ENCODE measurements around the gene ZNF264. TPM values are rescaled to one million over a fixed set of nuclear protein-coding genes. Genes with fewer than 3 reads are reported as not detected.
"Not testable (repeated sequence)": the region's sequence is repeated elsewhere in the genome, so short reads cannot be mapped to it uniquely, and the experiment has no call there.

The ZNF264 gene
- 24.9 and 38.9 TPM in 2 replicates for total RNA-seq

DNA sequence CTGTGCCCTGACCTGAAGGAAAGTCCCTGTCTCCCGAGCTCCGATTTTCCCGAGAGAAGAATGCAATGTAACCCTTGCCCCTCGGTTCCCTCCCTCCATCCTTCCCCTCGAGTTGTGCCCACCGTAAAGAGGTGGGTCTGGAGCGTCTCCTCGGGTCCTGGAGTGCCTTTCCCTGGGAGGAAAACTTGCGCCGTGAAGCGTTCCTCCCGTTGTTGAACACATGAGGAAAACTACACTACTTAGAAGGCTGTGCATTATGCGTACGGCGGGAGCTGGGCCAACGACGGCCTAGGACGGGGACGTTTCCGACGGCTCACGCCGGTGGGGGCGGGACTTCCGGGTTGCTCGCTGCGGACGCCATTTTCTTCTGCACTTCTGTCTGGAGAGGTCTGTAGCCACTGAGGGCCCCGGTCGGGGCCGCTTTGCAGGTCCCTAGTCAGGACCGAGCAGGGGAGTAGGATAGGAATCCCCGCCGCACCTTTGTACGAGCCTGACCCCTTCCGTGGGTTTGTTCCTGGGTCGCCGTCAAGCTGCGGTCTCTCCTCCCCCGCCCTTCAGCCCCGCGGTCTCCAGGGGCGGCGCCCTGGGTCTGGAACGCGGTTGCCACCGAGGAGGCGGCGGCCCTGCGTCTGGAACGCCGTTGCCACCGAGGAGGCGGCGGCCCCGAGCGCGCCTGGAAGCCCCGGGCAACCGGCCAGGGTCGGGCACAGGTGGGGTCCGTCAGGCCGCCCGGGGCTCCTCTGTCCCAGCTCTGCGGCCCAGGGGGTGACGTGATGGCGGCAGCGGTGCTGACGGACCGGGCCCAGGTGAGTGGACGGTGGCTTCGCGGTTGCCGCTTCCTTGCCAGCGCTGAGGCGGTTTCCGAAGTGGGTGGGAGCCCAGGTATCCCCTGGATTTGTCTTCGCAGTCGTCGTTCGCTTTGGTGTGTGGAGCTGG is at the start of gene ZNF264:
Gene ZNF264, plus strand, starts transcription at position 360 of the 936 bp plus-strand sequence. Its CDS starts 414 bp downstream, at position 774.
- peak; percentile 70 for DNase-seq (ENCODE audit: low read depth, low spot score)

DNA sequence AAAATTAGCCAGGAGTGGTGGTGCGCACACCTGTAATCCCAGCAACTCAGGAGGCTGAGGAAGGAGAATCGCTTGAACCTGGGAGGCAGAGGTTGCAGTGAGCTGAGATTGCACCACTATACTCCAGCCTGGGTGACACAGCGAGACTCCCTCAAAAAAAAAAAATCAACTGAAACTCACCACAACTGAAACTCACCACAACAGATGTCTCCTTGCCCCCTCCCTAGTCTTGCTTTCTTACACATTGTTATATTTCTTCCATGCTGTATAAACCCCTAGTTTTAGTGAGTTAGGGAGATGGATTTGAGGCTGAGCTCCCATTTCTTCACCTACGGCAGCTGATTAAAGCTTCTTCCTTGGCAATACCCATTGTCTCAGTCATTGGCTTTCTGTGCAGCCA is 49.6 kb upstream of the ZNF264 start:
- DNase-seq (ENCODE audit: low read depth, low spot score), result no peak

DNA sequence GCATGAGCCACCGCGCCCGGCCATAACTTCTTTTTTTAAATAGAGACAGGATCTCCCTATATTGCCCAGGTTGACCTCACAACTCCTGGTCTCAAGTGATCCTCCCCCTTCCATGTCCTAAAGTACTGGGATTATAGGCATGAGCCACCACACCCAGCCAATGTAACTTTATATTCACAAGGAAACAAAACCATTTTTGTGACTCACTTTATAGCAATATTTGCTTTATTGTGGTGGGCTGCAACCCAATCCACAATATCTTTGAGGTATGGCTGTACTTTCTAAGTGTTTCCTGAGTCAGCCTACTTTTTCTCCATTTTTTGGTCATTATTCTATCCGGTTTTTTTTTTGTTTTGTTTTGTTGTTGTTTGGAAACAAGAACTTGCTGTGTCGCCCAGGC is 38.4 kb upstream of the ZNF264 start:
- no peak for DNase-seq (ENCODE audit: low read depth, low spot score)

DNA sequence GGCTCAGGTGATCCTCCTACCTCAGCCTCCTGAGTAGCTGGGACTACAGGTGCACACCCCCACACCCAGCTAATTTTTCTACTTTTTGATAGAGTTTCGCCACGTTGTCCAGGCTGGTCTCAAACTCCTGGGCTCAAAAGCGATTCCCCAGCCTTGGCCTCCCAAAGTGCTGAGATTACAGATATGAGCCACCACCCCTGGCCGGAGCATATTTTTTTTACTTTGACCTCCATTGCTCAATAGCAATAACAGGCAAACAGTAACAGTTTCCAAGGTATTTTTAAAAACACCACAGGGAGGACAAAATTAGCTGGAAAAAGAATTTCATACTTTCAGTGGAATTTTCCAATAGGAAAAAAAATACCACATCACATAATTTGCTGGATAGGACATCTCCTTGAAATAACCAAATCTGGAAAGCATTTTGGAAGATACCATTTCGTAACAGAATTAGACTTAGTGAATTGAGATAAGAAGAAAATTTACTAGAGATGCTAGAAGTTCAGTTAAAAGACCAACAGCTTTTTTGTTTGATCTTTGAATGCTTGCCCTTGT is 29.2 kb upstream of the ZNF264 start:
- no peak for DNase-seq (ENCODE audit: low read depth, low spot score)

DNA sequence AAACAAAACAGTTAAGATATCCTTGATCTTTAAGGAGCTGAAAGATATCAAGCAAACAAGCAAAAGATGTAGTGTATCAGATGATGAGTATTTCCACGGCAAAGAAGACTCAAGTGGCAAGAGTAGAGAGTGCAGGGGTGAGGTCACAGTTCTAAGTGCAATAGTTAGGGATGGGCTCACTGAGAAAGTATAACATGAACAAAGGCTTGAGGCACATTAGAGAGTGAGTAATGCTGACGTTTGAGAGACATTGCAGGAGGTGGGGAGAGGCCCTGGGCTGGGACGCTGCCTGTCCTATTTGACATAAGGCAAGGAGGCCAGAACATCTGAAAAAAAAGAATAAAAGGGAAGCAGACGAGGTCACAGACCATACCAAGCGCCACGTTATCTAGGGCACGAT is 25.5 kb upstream of the ZNF264 start:
- no peak for DNase-seq (ENCODE audit: low read depth, low spot score)

DNA sequence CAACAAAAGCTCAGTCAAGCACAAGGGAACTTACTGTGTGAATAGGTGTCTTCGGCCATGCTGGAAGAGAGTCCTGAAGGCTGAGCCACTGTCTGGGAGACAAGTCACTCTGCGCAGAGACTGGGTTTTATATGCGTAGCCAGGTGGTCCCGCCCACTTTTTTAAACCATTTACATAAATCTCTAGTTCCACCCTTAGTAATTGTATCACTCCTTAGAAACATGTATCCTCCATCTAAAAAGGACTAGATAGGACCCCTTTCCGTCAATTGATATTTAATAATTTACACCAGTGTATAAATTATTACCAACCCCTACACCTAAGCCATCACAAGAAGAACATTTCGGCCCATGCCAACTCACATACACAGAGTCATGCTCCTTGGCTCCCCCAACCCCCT is 23.9 kb upstream of the ZNF264 start, which contains the start of gene DUXA:
Gene DUXA, minus strand, starts transcription at position 101 of the 400 bp plus-strand sequence. Its CDS starts 42 bp downstream, at position 59.
- DNase-seq (ENCODE audit: low read depth, low spot score), result no peak

DNA sequence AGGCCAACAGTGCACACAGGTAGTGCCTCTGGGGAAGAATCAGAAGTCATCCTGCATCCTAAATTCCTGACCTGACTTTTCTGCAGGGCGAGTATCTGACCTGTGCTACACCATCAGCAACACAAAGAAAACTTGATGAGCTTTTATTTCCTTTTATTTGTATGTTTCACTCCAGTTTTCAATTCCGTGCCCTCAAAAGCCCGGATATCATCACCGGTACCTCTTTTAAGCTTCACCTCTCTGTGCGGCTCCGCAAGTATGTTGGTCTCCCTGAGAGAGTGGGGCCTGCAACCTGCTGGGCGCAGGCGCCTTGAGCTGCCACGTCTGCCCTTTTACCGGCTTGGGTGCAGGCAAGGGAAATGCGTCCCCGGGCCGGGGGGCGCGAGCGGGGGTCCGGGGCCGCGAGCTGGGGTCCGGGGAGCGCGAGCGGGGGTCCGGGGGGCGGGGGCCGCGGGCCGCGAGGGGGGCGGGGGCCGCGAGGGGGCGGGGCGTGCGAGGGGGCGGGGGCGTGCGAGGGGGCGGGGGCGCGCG is 19.7 kb upstream of the ZNF264 start:
- DNase-seq (ENCODE audit: low read depth, low spot score), result no peak

DNA sequence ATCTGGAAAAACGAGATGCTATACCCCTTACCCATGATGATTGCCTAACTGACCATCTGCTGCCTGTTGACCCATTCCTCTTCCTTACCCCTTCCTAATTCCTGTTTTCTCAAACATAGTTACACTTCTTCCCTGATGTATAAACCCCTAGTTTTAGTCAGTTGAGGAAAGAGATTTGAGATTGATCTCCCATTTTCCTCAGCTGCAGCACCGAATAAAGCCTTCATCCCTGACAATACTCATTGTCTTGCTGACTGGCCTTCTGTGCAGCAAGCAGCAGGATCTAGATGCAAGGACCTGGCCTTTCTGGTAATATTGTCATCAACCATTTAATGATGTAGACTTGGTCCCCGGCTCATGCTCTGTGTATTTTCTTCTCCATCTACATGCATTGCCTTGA is 999 bp upstream of the ZNF264 start:
- DNase-seq (ENCODE audit: low read depth, low spot score), result no peak

DNA sequence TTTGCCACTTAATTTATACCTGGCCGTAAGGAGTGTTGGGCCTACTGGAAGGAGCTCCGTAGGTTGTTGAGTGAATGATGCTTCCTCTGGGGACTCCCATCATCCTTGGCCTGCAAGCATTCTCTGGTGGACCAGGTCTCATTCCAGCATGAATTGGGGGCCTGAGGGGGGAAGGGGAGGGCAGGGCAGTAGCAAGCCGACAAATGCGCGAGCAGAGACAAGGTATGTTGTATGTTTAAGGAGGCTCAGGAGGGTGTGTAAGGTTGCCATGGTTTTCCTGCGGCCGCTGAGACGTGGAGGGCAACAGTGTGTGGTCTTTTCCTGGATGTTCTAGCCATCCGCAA is 749 bp downstream of the ZNF264 start:
- no peak for DNase-seq (ENCODE audit: low read depth, low spot score)

DNA sequence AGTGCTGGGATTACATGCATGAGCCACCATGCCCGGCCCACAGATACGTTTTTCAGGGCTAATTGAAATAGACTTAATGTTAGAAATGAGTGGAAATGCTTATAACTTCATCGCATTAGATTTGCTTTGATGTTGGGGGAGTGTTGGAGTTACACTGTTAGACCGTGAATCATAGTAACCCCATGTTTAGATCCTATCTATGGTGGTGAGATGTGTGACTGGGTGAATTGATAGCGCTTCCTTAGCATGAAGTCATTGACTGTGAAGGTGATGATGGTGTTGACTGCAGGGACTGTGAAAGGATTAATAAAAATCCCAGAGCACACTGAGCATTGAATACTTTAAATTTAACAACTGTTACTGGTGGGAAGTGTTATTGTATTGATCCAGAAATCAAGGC is 1.7 kb downstream of the ZNF264 start:
- DNase-seq (ENCODE audit: low read depth, low spot score), result no peak

DNA sequence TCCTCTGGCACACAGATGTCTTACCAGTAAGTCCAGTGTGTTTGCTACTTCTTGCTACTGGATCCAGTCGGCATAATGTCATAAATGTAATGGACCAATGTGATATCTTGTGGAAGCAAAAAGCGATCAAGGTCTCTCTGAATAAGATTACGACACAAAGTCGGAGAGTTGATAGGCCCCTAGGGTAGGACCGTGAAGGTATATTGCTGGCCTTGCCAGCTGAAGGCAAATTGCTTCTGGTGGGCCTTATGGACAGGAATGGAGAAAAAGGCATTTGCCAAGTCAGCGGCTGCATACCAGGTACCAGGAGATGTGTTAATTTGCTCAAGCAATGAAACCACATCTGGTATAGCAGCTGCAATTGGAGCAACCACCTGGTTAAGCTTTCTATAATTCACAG is 6.6 kb downstream of the ZNF264 start:
- DNase-seq (ENCODE audit: low read depth, low spot score), result not testable (repeated sequence)

DNA sequence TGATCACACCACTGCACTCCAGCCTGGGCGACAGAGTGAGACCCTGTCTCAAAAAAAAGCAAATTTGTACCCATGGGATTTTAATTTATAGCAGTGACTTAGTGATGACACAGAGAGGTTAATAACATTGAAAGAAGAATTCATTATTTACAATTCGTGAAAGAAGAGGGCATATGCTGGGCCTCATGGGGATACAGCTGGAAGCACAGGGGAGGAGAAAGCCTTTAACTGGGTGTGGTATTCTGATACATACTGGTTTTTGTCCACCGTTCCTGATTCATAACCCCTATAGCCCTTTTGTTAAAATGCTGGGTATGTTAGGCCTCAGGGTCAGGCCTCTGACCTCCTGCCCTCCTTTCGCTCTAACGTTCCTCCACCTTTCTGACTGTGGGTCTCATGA is 10.9 kb downstream of the ZNF264 start:
- DNase-seq (ENCODE audit: low read depth, low spot score), result no peak

DNA sequence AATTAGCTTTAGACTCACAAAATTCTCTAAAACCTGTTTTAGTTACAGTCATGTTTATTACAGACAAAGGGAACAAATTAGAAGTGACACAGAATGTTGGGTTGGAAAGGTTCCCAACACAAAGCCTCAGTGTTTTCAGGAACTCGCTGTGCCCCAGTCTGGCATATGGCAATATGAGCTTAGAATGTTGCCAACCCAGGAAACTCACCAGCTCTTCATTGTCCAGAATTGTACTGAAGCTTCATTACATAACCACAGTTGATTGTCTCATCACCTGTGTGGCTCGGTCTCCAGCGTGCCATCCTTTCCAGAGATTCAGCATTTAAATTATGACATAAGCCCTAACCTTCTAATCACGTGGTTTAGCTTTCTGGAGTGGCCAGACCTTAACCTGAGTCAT is 19.1 kb downstream of the ZNF264 start:
- no peak for DNase-seq (ENCODE audit: low read depth, low spot score)

DNA sequence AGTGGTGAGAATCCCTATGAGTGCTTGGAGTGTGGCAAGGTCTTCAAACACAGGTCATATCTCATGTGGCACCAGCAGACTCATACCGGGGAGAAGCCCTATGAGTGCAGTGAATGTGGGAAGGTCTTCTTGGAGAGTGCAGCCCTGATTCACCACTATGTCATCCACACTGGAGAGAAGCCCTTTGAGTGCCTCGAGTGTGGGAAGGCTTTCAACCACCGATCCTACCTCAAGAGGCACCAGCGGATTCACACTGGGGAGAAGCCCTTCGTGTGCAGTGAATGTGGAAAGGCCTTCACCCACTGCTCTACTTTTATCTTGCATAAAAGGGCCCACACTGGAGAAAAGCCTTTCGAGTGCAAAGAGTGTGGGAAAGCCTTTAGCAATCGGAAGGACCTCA is 20.8 kb downstream of the ZNF264 start:
- no peak for DNase-seq (ENCODE audit: low read depth, low spot score)

DNA sequence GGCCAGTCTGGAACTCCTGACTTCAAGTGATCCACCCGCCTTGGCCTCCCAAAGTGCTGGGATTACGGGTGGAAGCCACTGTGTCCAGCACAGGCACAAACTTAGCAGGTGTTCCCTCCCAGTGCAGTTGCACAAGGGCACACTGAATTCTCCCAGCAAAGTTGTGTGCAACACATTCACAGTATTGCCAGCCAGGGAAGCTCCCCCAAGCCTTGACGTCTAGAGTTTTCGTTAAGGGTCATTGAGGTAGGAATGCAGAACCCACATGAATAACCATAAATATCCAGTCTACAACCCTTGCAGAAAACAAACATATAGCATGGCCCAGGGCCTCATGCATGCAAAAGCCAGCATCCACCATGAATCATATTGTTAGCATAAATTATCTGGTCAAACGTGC is 36.2 kb downstream of the ZNF264 start:
- no peak for DNase-seq (ENCODE audit: low read depth, low spot score)

DNA sequence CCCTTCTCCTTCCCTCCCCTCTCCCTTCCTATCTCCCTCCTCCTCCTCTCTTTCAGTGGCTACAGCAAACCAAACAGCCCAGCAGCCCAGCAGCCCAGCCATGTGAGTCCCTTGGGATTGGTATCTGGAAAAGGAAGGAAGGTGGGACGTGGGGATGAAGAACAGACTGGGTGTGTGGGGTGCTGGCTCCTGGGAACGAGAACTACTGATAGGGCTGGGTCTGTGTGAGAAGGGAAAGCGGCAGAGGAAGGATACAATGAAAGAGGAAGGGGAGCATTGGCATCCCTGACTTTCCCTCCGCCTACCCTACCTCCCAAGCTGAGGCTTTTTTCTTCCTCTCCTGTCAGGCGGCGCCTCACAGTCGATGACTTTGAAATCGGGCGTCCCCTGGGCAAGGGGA is 40.4 kb downstream of the ZNF264 start:
- DNase-seq (ENCODE audit: low read depth, low spot score), result no peak

DNA sequence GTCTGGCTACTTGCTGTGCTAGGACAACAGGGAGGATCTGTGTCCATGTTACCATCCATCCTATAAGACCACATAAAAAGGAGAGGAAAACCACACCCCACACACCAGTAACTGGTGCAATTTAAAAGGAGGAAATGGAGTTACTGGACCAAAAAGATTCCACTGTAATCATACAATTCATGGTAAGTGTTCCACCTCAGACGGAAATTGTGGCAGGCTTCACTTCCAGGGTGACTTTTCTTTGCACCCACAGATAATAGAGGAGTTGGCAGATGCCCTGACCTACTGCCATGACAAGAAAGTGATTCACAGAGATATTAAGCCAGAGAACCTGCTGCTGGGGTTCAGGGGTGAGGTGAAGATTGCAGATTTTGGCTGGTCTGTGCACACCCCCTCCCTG is 41.9 kb downstream of the ZNF264 start:
- DNase-seq (ENCODE audit: low read depth, low spot score), result no peak

DNA sequence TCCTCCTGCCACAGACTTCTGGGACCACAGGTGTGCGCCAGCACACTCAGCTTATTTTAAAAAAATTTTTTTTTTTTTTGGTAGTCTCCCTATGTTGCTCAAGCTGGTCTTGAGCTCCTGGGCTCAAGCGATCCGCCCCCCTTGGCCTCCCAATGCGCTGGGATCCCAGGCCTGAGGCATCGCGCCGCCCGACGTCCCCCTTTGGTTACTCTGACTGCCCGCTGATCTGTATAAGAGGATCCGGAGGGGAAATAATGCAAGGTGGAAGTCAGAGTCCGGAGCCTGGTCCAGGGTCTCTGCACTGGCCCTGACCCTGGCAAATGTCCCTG is 48.6 kb downstream of the ZNF264 start:
- DNase-seq (ENCODE audit: low read depth, low spot score), result no peak

DNA sequence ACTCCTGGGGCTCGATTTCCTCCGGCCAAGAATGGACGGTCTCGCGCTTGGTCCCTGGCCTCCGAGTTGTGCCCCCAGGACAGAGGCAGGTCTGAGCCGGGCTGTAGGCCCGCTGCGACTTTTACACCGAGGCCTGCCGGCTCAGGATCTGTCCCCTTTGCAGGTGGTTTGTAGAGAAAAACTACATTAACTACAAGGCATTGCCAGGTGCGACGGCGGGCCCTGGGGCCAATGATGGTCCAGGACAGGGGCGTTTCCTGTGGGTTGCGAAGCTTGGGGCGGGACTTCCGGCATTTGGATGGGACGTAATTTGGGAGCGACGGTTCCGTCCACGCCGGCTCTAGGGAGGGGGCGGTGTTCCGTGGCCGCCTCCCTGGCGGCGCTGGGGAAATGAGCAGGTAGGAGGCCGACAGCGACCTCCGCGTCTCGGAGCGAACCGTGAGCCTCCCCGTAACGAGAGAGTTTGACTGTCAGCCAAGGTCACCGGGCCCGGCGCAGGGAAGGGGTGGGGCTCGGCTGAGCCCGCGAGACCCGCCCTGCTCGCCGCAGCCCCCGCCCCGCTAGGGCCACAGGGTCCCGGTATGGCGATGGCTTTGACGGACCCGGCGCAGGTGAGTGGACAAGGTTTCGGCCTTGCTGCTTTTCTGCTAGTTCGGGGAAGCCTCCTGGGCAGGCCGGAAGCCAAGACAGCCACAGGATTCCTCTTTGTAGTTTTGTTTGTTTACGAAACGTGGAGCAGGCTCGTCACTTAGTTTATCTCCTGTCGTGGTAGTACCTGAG is 49.2 kb downstream of the ZNF264 start, which contains the start of gene ZNF805:
Gene ZNF805, plus strand, starts transcription at position 322 of the 780 bp plus-strand sequence. Its CDS starts 260 bp downstream, at position 582.
- DNase-seq (ENCODE audit: low read depth, low spot score), result peak; percentile 77

DNA sequence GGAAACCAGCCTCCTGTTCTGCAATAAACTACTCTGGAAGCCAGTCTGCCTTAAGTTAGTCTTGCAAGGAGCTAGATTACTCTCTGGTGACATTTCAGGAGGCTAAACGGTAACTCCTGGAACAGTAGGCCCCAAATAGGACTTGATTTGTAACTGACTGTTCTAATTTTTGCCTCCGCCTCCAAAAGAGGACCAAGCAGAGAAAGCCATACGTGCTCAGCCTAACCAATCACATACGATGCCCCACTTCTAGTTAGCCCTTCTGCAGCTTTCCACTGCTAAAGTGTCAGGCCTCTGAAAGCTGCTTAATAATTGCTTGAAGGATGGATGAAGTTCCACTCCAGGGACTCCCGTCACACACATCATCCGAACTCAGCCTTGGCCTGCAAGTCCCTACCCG is 49.9 kb downstream of the ZNF264 start:
- no peak for DNase-seq (ENCODE audit: low read depth, low spot score)

DNA sequence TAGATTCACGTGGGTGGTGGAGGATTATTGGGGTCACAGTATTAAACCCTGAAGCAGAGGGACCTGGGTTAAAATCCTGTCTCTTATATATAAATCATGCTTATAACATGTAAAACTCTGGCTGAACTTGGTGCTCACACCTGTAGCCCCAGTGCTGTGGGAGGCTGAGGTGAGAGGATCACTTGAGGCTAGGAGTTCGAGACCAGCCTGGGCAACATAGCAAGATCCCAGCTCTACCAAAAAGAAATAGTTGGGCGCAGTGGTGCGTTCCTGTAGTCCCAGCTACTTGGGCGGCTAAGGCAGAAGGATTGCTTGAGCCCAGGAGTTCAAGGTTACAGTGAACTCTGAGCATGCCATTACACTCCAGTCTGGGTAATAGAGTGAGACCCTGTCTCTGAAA is 51.5 kb downstream of the ZNF264 start:
- no peak for DNase-seq (ENCODE audit: low read depth, low spot score)

DNA sequence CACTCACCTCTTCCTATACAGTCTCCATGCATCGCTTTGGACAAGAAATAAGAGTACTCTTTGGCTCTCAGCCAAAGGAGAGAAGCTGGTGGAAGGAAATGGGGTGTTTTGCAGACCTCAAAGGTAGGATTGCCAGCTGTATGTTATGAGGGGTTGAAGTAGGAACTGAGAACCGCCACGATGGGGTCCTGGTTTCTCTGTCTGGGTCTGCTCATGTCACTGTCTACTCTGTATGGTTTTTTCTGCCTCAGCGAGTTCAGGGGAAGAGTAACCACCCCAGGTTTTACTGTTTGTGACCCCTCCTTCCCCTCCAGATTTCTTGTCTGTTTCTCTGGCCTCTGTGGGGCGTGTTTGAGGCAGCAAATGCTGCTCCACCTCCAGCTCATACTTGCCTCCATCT is 53.2 kb downstream of the ZNF264 start:
- no peak for DNase-seq (ENCODE audit: low read depth, low spot score)
